H9 (cell line): Measurements from ENCODE around the gene PTPRN2. TPM values are rescaled to one million over a fixed set of nuclear protein-coding genes. Genes with fewer than 3 reads are reported as not detected.

Experiments used
- DNase-seq: peaks from one replicate; pipeline ENCODE4 v3.0.0-alpha.2; 2017
- H2AFZ ChIP-seq: one replicate; pipeline ENCODE4 v1.6.1; 2013; ENCODE audit warnings: mild to moderate bottlenecking, low read length, control low read depth, moderate library complexity
- H2AK5ac ChIP-seq: 2 replicates; pipeline ENCODE4 v1.6.1; 2013; ENCODE audit warnings: low read length, control low read depth, mixed read lengths; ENCODE audit not compliant: insufficient read length
- H2BK120ac ChIP-seq: one replicate; pipeline ENCODE4 v1.6.1; 2013; ENCODE audit warnings: low read depth, mild to moderate bottlenecking, low read length, control low read depth, inconsistent platforms; ENCODE audit not compliant: poor library complexity, severe bottlenecking
- H2BK12ac ChIP-seq: 2 replicates; pipeline ENCODE4 v1.6.1; 2013; ENCODE audit warnings: low read length, control low read depth, mixed read lengths, low read depth; ENCODE audit not compliant: insufficient read length
- H2BK15ac ChIP-seq: 2 replicates; pipeline ENCODE4 v1.6.1; 2013; ENCODE audit warnings: low read depth, low read length, control low read depth
- H2BK20ac ChIP-seq: one replicate; pipeline ENCODE4 v1.6.1; 2013; ENCODE audit warnings: low read depth, mild to moderate bottlenecking, low read length, control low read depth, inconsistent platforms; ENCODE audit not compliant: poor library complexity, severe bottlenecking
- H2BK5ac ChIP-seq: 2 replicates; pipeline ENCODE4 v1.6.1; 2013; ENCODE audit warnings: low read length, control low read depth, mixed read lengths; ENCODE audit not compliant: insufficient read length
- H3K14ac ChIP-seq: 2 replicates; pipeline ENCODE4 v1.6.1; 2013; ENCODE audit warnings: low read length, control low read depth; ENCODE audit not compliant: insufficient read depth
- H3K18ac ChIP-seq: 2 replicates; pipeline ENCODE4 v1.6.1; 2013; ENCODE audit warnings: low read depth, mild to moderate bottlenecking, mixed read lengths, low read length, control low read depth; ENCODE audit not compliant: insufficient read length
- H3K23ac ChIP-seq: 2 replicates; pipeline ENCODE4 v1.6.1; 2013; ENCODE audit warnings: low read length, control low read depth, mixed read lengths, low read depth; ENCODE audit not compliant: insufficient read length
- H3K23me2 ChIP-seq: 2 replicates; pipeline ENCODE4 v1.6.1; 2013; ENCODE audit warnings: low read depth, mild to moderate bottlenecking, mixed read lengths, low read length, control low read depth; ENCODE audit not compliant: insufficient read length, poor library complexity, severe bottlenecking
- H3K27ac ChIP-seq: 2 replicates; pipeline ENCODE4 v1.5.1; 2013; ENCODE audit warnings: low read length, control low read depth, mixed read lengths, low read depth; ENCODE audit not compliant: insufficient read length
- H3K27me3 ChIP-seq: 2 replicates; pipeline ENCODE4 v1.6.1; 2013; ENCODE audit warnings: low read length, control low read depth, inconsistent platforms; ENCODE audit not compliant: insufficient read depth
- H3K4ac ChIP-seq: 2 replicates; pipeline ENCODE4 v1.6.1; 2013; ENCODE audit warnings: low read depth, mild to moderate bottlenecking, control low read depth, inconsistent platforms, low read length, moderate library complexity
- H3K4me1 ChIP-seq: 2 replicates; pipeline ENCODE4 v1.6.1; 2013; ENCODE audit warnings: low read length, control low read depth, inconsistent platforms; ENCODE audit not compliant: insufficient read depth
- H3K4me2 ChIP-seq: 2 replicates; pipeline ENCODE4 v1.6.1; 2013; ENCODE audit warnings: low read length, control low read depth, mixed read lengths; ENCODE audit not compliant: insufficient read length, insufficient read depth
- H3K56ac ChIP-seq: 2 replicates; pipeline ENCODE4 v1.6.1; 2013; ENCODE audit warnings: low read depth, mild to moderate bottlenecking, mixed read lengths, low read length, control low read depth; ENCODE audit not compliant: insufficient read length
- H3K79me1 ChIP-seq: 2 replicates; pipeline ENCODE4 v1.6.1; 2013; ENCODE audit warnings: low read depth, mild to moderate bottlenecking, moderate library complexity, low read length, control low read depth, inconsistent platforms; ENCODE audit not compliant: insufficient read depth, poor library complexity, severe bottlenecking
- H3K79me2 ChIP-seq: 2 replicates; pipeline ENCODE4 v1.6.1; 2013; ENCODE audit warnings: low read length, control low read depth, inconsistent platforms; ENCODE audit not compliant: insufficient read depth
- H3K9ac ChIP-seq: 2 replicates; pipeline ENCODE4 v1.6.1; 2013; ENCODE audit warnings: low read length, control low read depth, mixed read lengths; ENCODE audit not compliant: insufficient read length; ENCODE audit errors: extremely low read depth
- H3K9me3 ChIP-seq: one replicate; pipeline ENCODE4 v1.6.1; 2013; ENCODE audit warnings: low read depth, low read length, inconsistent platforms; ENCODE audit not compliant: control insufficient read depth
- H3T11ph ChIP-seq: one replicate; pipeline ENCODE4 v1.6.1; 2013; ENCODE audit warnings: mild to moderate bottlenecking, low read length, control low read depth, inconsistent platforms
- H4K20me1 ChIP-seq: one replicate; pipeline ENCODE4 v1.6.1; 2013; ENCODE audit not compliant: control insufficient read depth, insufficient read length, insufficient read depth
- H4K5ac ChIP-seq: 2 replicates; pipeline ENCODE4 v1.6.1; 2013; ENCODE audit warnings: low read depth, mild to moderate bottlenecking, mixed read lengths, low read length, control low read depth; ENCODE audit not compliant: insufficient read length
- H4K8ac ChIP-seq: replicated peaks from 2 replicates; pipeline ENCODE4 v1.6.1; 2013; ENCODE audit warnings: low read length, control low read depth, mixed read lengths, low read depth; ENCODE audit not compliant: insufficient read length
- H4K91ac ChIP-seq: 2 replicates; pipeline ENCODE4 v1.6.1; 2013; ENCODE audit warnings: low read depth, mild to moderate bottlenecking, moderate library complexity, mixed read lengths, low read length, control low read depth; ENCODE audit not compliant: insufficient read length
- H3K27ac Mint-ChIP-seq, 3 experiments: 2 replicates in 2 of 3; 3 replicates in 1 of 3; pipeline ENCODE4 v1.8.0; 2020 to 2021; ENCODE audit warnings: mixed read lengths in 3 of 3, mild to moderate bottlenecking in 1 of 3, moderate library complexity in 1 of 3
- H3K27me3 Mint-ChIP-seq: 2 replicates; pipeline ENCODE4 v1.8.0; 2021; ENCODE audit warnings: low read depth, mild to moderate bottlenecking, moderate library complexity, mixed read lengths
- H3K36me3 Mint-ChIP-seq, 3 experiments: 2 replicates in 2 of 3; 3 replicates in 1 of 3; pipeline ENCODE4 v1.8.0; 2020 to 2021; ENCODE audit warnings: low read depth in 3 of 3, mixed read lengths in 3 of 3; ENCODE audit not compliant: insufficient read depth in 1 of 3
- H3K4me1 Mint-ChIP-seq, 2 experiments: 2 replicates each; pipeline ENCODE4 v1.8.0; 2020; ENCODE audit warnings: mixed read lengths in 2 of 2
- H3K4me3 Mint-ChIP-seq, 2 experiments: 2 replicates in 1 of 2; 3 replicates in 1 of 2; pipeline ENCODE4 v1.8.0; 2020 to 2021; ENCODE audit warnings: mild to moderate bottlenecking in 2 of 2, mixed read lengths in 2 of 2, moderate library complexity in 1 of 2
- H3K9me3 Mint-ChIP-seq, 2 experiments: 2 replicates in 1 of 2; 3 replicates in 1 of 2; pipeline ENCODE4 v1.8.0; 2020; ENCODE audit warnings: mild to moderate bottlenecking in 2 of 2, mixed read lengths in 2 of 2, moderate library complexity in 1 of 2
- CTCF ChIP-seq: fragments of 200-600 bp; sonication (generic); conservative IDR thresholded peaks from 3 replicates; pipeline ENCODE4 v1.8.0; 2021; ENCODE audit warnings: antibody characterized with exemption, mild to moderate bottlenecking
- WGBS: extraction: QIAGEN DNeasy Blood & Tissue Kit; methylation state at CpG from one replicate; pipeline ENCODE4 v1.1.7; 2013; ENCODE audit warnings: missing lambda C conversion rate, low lambda C conversion rate, mixed read lengths; ENCODE audit not compliant: insufficient read length; ENCODE audit errors: extremely low coverage; 5-methylcytosine and 5-hydroxymethylcytosine counted together
- total RNA-seq: library from RNA; stranded (reverse); gene quantifications from 2 replicates; pipeline ENCODE4 v1.2.1, GENCODE V29; 2021

PTPRN2 gene
- total RNA-seq, 1 experiment from 2014 or later: 5.2 TPM

GRCh38 chr7:158461824-158462223 is 125.8 kb downstream of the PTPRN2 start:
- H3K27me3 Mint-ChIP-seq: peaks cover 20% of the 10 kb centered on the region
- no peak overlapping the region for H3K18ac ChIP-seq
- no peak overlapping the region for H2AK5ac ChIP-seq
- H2BK5ac ChIP-seq: no peak overlapping the region
- H2BK15ac ChIP-seq: no peak overlapping the region
- no peaks in the 10 kb centered on the region for H3K9me3 ChIP-seq
- H4K5ac ChIP-seq: no peak overlapping the region
- no peak overlapping the region for H3T11ph ChIP-seq
- no peak overlapping the region for H3K4me3 Mint-ChIP-seq
- no peak overlapping the region for H3K23ac ChIP-seq
- no peaks in the 10 kb centered on the region for H3K4me1 ChIP-seq
- no peaks in the 10 kb centered on the region for H4K20me1 ChIP-seq
- no peaks in the 10 kb centered on the region for H3K27me3 ChIP-seq
- H2AFZ ChIP-seq: no peak overlapping the region
- no peaks in the 10 kb centered on the region for H3K79me2 ChIP-seq
- no CpG with 5 or more reads among the region's 11 CpGs for WGBS
- no peak overlapping the region for H2BK12ac ChIP-seq
- H2BK120ac ChIP-seq: no peak overlapping the region
- H3K27ac ChIP-seq: no peak overlapping the region
- no peak for DNase-seq
- no peak overlapping the region for H3K4me2 ChIP-seq
- H3K4me1 Mint-ChIP-seq: peaks cover 7 to 10% of the 10 kb centered on the region in 2 experiments
- H3K36me3 Mint-ChIP-seq: peaks cover 0 to 13% (median 3%) of the 10 kb centered on the region in 3 experiments; a peak in 5 of 7 replicates
- H2BK20ac ChIP-seq: no peak overlapping the region
- no peak overlapping the region for H4K91ac ChIP-seq
- no peaks in the 10 kb centered on the region for H3K23me2 ChIP-seq
- H3K56ac ChIP-seq: no peak overlapping the region
- H4K8ac ChIP-seq: no peak overlapping the region
- H3K27ac Mint-ChIP-seq: peak overlapping the region in 1 of 3 experiments; percentile 36; a peak in 1 of 7 replicates
- H3K79me1 ChIP-seq: no peaks in the 10 kb centered on the region
- H3K14ac ChIP-seq: no peak overlapping the region
- peaks cover 6 to 8% of the 10 kb centered on the region in 2 experiments; a peak in 3 of 5 replicates for H3K9me3 Mint-ChIP-seq
- H3K4ac ChIP-seq: no peak overlapping the region
- no peak overlapping the region for H3K9ac ChIP-seq
- no peak for TF ChIP-seq CTCF
